K562 (cell line): Measurements from ENCODE around the gene SCP2.

ENCODE experiments used
- ELF4 ChIP-seq: fragments of 450-650 bp; formaldehyde crosslinking; IDR thresholded peaks from 2 replicates; pipeline ENCODE4 v1.4.0; 2022; ENCODE audit warnings: missing genetic modification characterization
- FOXA3 ChIP-seq, 2 experiments: fragments of 450-650 bp in 1 of 2; sonication (generic) in 1 of 2; formaldehyde crosslinking; IDR thresholded peaks in 1 of 2; conservative IDR thresholded peaks in 1 of 2; 2 replicates each; pipeline versions ENCODE4 v1.4.0 to v1.8.0; 2020 to 2022; ENCODE audit warnings: mild to moderate bottlenecking in 2 of 2, missing genetic modification reagents in 1 of 2
- GMEB1 ChIP-seq: fragments of 250-450 bp; sonication (Bioruptor Pico); IDR thresholded peaks from 2 replicates; pipeline ENCODE4 v1.4.0; 2020; ENCODE audit warnings: mild to moderate bottlenecking
- IRF9 ChIP-seq: fragments of 450-650 bp; IDR thresholded peaks from 2 replicates; pipeline ENCODE4 v1.6.1; 2016; ENCODE audit warnings: missing biosample characterization, missing genetic modification characterization
- TFAP4 ChIP-seq: sonication (generic); formaldehyde crosslinking; IDR thresholded peaks from 2 replicates; pipeline ENCODE4 v1.8.0; 2022; ENCODE audit warnings: missing genetic modification reagents, mild to moderate bottlenecking, moderate library complexity, borderline replicate concordance
- TGIF2 ChIP-seq: sonication (generic); formaldehyde crosslinking; IDR thresholded peaks from 2 replicates; pipeline ENCODE4 v1.8.1; 2022; ENCODE audit warnings: mild to moderate bottlenecking, missing genetic modification reagents, moderate library complexity

GRCh38 chr1:52914463-52914862 lies 12.6 kb upstream of the SCP2 start:
- TF ChIP-seq TFAP4 (CRISPR knock-in tag) = no peak
- TF ChIP-seq ELF4 (CRISPR knock-in tag) = no peak
- no peak for TF ChIP-seq GMEB1
- no peak for TF ChIP-seq TGIF2 (CRISPR knock-in tag)
- no peak for TF ChIP-seq FOXA3 (CRISPR knock-in tag; conservative IDR thresholded peaks at IDR 0.05 in 1 of 2, IDR thresholded peaks at IDR 0.05 in 1 of 2)
- TF ChIP-seq IRF9 = no peak
